ENCODE data around the gene PHYHD1.

DNA sequence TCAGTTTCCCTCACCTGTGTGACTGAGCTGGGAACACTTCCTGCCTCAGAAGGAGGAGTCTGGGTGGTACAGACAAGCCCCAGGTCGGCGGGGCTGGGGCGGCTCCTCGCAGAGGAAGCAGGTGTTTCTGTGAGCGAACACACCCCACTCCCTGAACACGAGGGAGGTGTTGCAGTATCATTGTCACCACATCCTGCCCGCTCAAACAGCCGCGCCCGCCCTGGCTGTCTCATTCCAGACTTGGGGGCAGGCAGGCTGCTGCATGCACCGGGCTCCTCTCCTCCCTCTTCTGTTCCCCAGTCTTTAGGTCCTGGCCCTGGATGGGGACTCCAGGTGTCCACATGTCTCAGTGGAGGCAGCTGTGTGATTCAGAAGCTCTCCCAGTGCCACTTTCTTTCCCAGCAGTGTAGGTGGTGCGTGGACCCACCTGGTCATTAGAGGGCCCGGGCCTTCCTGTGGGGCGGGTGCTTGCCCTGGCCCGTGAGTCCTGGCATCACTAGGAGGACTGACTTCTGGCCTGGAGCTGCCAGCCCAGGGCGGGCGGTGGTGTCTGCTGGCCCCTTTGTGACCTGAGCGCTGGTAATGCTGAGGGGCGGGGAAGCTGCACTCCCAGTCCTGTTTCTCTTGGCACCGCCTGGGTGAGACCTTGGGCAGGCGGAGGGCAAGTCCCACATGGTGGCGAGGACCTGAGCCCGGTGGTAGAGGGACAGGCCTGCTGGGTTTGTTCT is 18.3 kb upstream of the PHYHD1 start:
- TF ChIP-seq, protein P1, sequence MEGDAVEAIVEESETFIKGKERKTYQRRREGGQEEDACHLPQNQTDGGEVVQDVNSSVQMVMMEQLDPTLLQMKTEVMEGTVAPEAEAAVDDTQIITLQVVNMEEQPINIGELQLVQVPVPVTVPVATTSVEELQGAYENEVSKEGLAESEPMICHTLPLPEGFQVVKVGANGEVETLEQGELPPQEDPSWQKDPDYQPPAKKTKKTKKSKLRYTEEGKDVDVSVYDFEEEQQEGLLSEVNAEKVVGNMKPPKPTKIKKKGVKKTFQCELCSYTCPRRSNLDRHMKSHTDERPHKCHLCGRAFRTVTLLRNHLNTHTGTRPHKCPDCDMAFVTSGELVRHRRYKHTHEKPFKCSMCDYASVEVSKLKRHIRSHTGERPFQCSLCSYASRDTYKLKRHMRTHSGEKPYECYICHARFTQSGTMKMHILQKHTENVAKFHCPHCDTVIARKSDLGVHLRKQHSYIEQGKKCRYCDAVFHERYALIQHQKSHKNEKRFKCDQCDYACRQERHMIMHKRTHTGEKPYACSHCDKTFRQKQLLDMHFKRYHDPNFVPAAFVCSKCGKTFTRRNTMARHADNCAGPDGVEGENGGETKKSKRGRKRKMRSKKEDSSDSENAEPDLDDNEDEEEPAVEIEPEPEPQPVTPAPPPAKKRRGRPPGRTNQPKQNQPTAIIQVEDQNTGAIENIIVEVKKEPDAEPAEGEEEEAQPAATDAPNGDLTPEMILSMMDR (IDR thresholded peaks at IDR 0.05; ENCODE audit: low read depth, low read length, poor library complexity, severe bottlenecking), result no peak
- no peak for TF ChIP-seq EZH2phosphoT487 (IDR thresholded peaks at IDR 0.05; ENCODE audit: borderline replicate concordance, low read length)

All from DOHH2 (cell line).